ENCODE measurements around the gene DGUOK. TPM values are rescaled to one million over a fixed set of nuclear protein-coding genes. Genes with fewer than 3 reads are reported as not detected.

The DGUOK gene
- total and polyA plus RNA-seq, 2 of the 4 experiments (the other 2 are of a cell fraction) = 66.3 to 111 TPM

- peak overlapping the region; percentile 18 for H3K27ac ChIP-seq (ENCODE audit: insufficient read depth, low read length)
- POLR2A ChIA-PET (ENCODE audit: unreplicated experiment) = no interaction called here
- peak; percentile 48 for ATAC-seq (ENCODE audit: low read depth)
Measured at GRCh38 chr2:73985308-73986084, 58.8 kb downstream of the DGUOK start.

More at GRCh38 chr2:73985308-73986084, 58.8 kb downstream of the DGUOK start:
- Histone ChIP-seq H4K91ac (ENCODE audit: insufficient read depth, low read depth, low read length) (peak overlapping the region; percentile 63), H4K20me1 (ENCODE audit: insufficient read depth, low read length) (peaks cover 39% of the 10 kb centered on the region), H3K27me3 (ENCODE audit: control insufficient read depth, insufficient read depth, low read length) (no peaks in the 10 kb centered on the region), H2AK5ac (ENCODE audit: low read depth, low read length) (peak overlapping the region; percentile 87), H3K4ac (ENCODE audit: low read depth, low read length) (peak overlapping the region; percentile 66), H2BK5ac (ENCODE audit: low read depth, low read length, poor library complexity, severe bottlenecking) (no peak overlapping the region), H2AK9ac (replicated peaks; ENCODE audit: low read depth, low read length, poor library complexity) (peak overlapping the region; percentile 96), H3K4me3 (ENCODE audit: insufficient read depth, low read depth, low read length) (peak overlapping the region; percentile 47), H3K23ac (ENCODE audit: low read depth, low read length) (peak overlapping the region; percentile 83), H2AFZ (replicated peaks; ENCODE audit: low read length, poor library complexity) (peak overlapping the region; percentile 91), H3K14ac (replicated peaks; ENCODE audit: low read depth, low read length) (peak overlapping the region; percentile 88), H3K9me3 (ENCODE audit: control insufficient read depth, insufficient read depth, low read length) (no peaks in the 10 kb centered on the region), H3K9ac (ENCODE audit: low read depth, low read length) (peak overlapping the region; percentile 78), H3K4me2 (ENCODE audit: low read depth, low read length) (peak overlapping the region; percentile 86), H3K56ac (ENCODE audit: extremely low read depth, insufficient read depth, low read length) (peak overlapping the region; percentile 36; the same call in 1 of the 2 replicates), H3K79me1 (ENCODE audit: low read depth in 1 of 2, low read length in 2 of 2) (peaks cover 24 to 50% of the 10 kb centered on the region in 2 experiments), H3K36me3 (ENCODE audit: control insufficient read depth, insufficient read depth, low read length) (peaks cover 5% of the 10 kb centered on the region), H2BK20ac (ENCODE audit: low read depth, low read length) (no peak overlapping the region), H4K8ac (ENCODE audit: low read depth in 2 of 2, low read length in 2 of 2) (peak overlapping the region; percentile 78 to 92; a peak in 3 of 4 replicates), H2BK15ac (ENCODE audit: low read depth, low read length) (no peak overlapping the region), H2BK120ac (ENCODE audit: low read depth, low read length) (peak overlapping the region; percentile 76; the same call in 1 of the 2 replicates), H3K9me1 (ENCODE audit: insufficient read depth, low read length) (peaks cover 13% of the 10 kb centered on the region), H4K5ac (ENCODE audit: low read depth, low read length) (peak overlapping the region; percentile 13), H3K18ac (ENCODE audit: low read depth, low read length) (peak overlapping the region; percentile 5; the same call in 1 of the 2 replicates), H3K4me1 (ENCODE audit: control insufficient read depth, insufficient read depth, low read length) (peaks cover 24% of the 10 kb centered on the region)
- CTCF ChIA-PET = no interaction called here
- dilution Hi-C loops (cut with HindIII; ENCODE audit: low sequenced_read_pairs, unreplicated experiment) = no loop called here
- 0% methylated on average over 2 of the region's 66 CpGs; no CpG with 5 or more reads in 1 of the 2 experiments for WGBS, 2 experiments (ENCODE audit: extremely low coverage in 2 of 2, insufficient read length in 1 of 2)
- DNase-seq = no peak
- intact Hi-C loops (cut with micrococcal nuclease) = no loop called here
- in situ Hi-C loops (cut with MboI; ENCODE audit: low sequenced_read_pairs) = loop anchor here (10.0 kb wide), 1 partner anchor 161 kb away; the partner anchor contains the start of gene STAMBP
- TF ChIP-seq CEBPB (IDR thresholded peaks at IDR 0.05; ENCODE audit: low read depth, low read length) (no peak), POLR2A (IDR thresholded peaks at IDR 0.05; ENCODE audit: low read depth, low read length) (no peak)
- no TSS peak for BruUV-seq (replicated peaks)

Measured in IMR-90 (cell line).